OCI-LY3 (cell line): ENCODE data around the gene PBX3.

Experiments
- CTCF ChIP-seq: fragments of 200-600, 300-600 bp; sonication (generic); IDR thresholded peaks from 2 replicates; pipeline ENCODE4 v1.5.1; 2014; ENCODE audit warnings: antibody characterized with exemption, low read length, low read depth
- EZH2phosphoT487 ChIP-seq: fragments of 200-600 bp; shearing (Covaris generic); IDR thresholded peaks from 2 replicates; pipeline ENCODE4 v1.6.1; 2018; ENCODE audit warnings: antibody characterized with exemption, mixed run types, low read depth

GRCh38 chr9:125745682-125746016, 1.5 kb upstream of the PBX3 start:
- TF ChIP-seq CTCF (no peak), EZH2phosphoT487 (no peak)
